NCI-H226 (cell line): ENCODE data around the gene GALNT16.
A peak's percentile ranks its signal among the peaks of the same experiment; 100 is the strongest.

ENCODE experiments used
- DNase-seq: peaks from one replicate; pipeline ENCODE4 v3.0.0-alpha.2; 2015

The GALNT16 gene

GRCh38 chr14:69344171-69344570, 84.2 kb downstream of the GALNT16 start:
- DNase-seq = no peak

GRCh38 chr14:69345402-69345801, 85.4 kb downstream of the GALNT16 start:
- DNase-seq = no peak

- no peak for DNase-seq
Measured at GRCh38 chr14:69346710-69347109, 86.8 kb downstream of the GALNT16 start.

- no peak for DNase-seq
Measured at GRCh38 chr14:69349091-69349777, 89.3 kb downstream of the GALNT16 start.

- no peak for DNase-seq
Measured at GRCh38 chr14:69350892-69351291, 90.9 kb downstream of the GALNT16 start.

GRCh38 chr14:69351385-69351784, 91.4 kb downstream of the GALNT16 start:
- no peak for DNase-seq

GRCh38 chr14:69351911-69352310, 92.0 kb downstream of the GALNT16 start:
- no peak for DNase-seq

GRCh38 chr14:69353168-69353567, 93.2 kb downstream of the GALNT16 start:
- DNase-seq = no peak

GRCh38 chr14:69354383-69355153, 94.6 kb downstream of the GALNT16 start:
- DNase-seq = no peak

- no peak for DNase-seq
Measured at GRCh38 chr14:69355154-69355597, 95.2 kb downstream of the GALNT16 start.

- DNase-seq = peak; percentile 80
Measured at GRCh38 chr14:69355607-69356281, 95.8 kb downstream of the GALNT16 start.

- DNase-seq = no peak
Measured at GRCh38 chr14:69356903-69357543, 97.1 kb downstream of the GALNT16 start.

- DNase-seq = no peak
Measured at GRCh38 chr14:69357544-69358200, 97.7 kb downstream of the GALNT16 start.

GRCh38 chr14:69358233-69358963, 98.4 kb downstream of the GALNT16 start:
- no peak for DNase-seq

GRCh38 chr14:69358966-69359365, 99.0 kb downstream of the GALNT16 start:
- DNase-seq = no peak

- no peak for DNase-seq
Measured at GRCh38 chr14:69360438-69361108, 100.6 kb downstream of the GALNT16 start.

GRCh38 chr14:69363055-69363454, 103.1 kb downstream of the GALNT16 start:
- no peak for DNase-seq

- no peak for DNase-seq
Measured at GRCh38 chr14:69363964-69364363, 104.0 kb downstream of the GALNT16 start.

GRCh38 chr14:69364378-69364777, 104.4 kb downstream of the GALNT16 start:
- no peak for DNase-seq

- no peak for DNase-seq
Measured at GRCh38 chr14:69366069-69366468, 106.1 kb downstream of the GALNT16 start.

- DNase-seq = no peak
Measured at GRCh38 chr14:69366761-69367160, 106.8 kb downstream of the GALNT16 start.
